Suppressor macrophage treated with lipopolysaccharide for 1 hour (primary cell): ENCODE results near the gene TBL3.

Experiments
- DNase-seq, 3 donors: peaks; one replicate each; pipeline ENCODE4 v3.0.0-alpha.2; 2020 to 2022

Gene TBL3

GRCh38 chr16:2019921-2020831, 48.3 kb downstream of the TBL3 start:
- no peak for DNase-seq

DNA sequence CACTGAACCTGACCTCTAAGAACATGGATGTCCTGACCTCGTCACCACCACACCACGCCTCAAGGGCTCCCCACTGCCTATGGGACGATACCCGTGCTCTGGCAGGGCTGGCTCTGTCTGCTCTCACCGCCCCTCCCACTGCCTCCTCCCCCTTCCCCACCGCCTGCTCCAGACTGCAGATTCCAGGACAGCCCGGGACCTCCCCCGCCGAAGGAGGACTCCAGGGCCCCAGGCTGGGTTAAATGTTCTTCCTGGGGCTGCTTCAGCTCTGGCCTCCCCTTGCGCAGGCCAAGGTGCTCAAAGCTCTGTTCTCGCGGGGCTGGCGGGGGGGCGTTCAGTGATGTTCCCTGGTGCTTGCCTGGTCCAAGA, 50.9 kb downstream of the TBL3 start:
- peak in 2 of 3 donors; percentile 46 to 65 for DNase-seq

- peak; percentile 92 to 96 (median 96) for DNase-seq
Measured at GRCh38 chr16:2023092-2024031, 51.5 kb downstream of the TBL3 start.

DNA sequence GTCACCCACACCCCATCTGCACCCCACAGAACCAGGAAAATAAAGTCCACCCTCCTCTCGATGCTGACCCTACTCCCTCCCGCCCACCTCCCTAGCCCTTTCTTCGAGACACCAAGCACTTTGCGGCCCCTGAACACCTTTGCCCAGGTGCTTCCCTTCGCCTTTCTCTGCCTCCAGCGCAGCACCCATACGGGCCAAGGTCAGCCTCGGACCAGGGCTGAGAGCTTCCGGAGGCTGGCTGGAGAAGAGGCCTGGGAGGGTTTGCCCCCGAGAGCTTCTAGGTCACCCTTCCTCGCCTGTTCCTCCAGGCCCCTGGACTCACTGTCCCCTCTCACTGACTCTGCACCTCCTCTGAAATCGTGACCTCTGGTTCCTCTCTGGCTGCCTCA, 52.2 kb downstream of the TBL3 start:
- DNase-seq, result no peak

DNA sequence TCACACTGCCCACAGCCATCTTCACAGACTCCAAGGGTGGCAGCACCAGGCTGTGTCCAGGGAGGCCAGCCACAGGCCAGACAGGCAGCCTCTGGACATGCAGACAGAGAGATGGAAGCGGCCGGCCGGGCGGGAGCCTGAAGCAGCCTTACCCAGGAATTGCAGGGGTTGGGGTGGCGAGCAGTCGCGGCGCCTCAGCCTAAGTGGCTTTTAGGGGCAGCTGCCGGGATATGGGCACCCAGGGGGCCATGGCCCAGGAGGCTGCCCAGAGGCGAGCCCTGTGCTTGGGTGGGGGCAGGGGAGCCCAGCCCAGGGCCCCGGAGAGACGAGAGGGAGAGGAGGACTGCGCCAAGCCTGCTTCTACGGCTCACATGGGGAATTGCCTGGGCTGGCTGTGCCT, 53.4 kb downstream of the TBL3 start:
- no peak for DNase-seq

DNA sequence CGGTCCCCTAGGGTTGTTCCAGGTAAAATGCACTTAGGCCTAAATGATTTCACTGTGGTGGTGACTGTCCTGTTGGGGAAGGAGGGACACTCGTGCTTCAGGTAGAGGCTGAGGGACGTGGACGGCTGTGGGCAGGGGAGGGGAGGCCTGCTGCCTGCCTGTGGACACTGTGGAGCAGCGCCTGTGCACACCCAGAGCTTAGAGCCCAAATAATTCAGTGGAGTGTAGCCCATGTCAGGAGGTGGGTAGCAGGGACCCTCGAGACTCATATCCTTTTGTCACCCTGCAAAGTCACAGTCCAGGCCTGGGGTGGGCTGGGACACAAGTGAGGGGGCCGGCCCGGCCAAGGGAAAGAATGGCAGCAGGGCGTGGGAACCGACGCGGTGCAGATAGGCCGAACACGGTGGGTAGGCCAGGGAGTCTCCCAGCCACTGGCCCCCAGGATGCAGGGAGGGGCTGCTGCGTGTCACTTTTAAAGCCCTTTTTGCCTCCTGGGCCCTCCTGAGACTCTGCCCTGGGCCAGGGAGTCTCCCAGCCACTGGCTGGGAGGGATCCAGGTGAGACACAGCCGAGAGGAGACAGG, 54.1 kb downstream of the TBL3 start:
- no peak for DNase-seq

DNA sequence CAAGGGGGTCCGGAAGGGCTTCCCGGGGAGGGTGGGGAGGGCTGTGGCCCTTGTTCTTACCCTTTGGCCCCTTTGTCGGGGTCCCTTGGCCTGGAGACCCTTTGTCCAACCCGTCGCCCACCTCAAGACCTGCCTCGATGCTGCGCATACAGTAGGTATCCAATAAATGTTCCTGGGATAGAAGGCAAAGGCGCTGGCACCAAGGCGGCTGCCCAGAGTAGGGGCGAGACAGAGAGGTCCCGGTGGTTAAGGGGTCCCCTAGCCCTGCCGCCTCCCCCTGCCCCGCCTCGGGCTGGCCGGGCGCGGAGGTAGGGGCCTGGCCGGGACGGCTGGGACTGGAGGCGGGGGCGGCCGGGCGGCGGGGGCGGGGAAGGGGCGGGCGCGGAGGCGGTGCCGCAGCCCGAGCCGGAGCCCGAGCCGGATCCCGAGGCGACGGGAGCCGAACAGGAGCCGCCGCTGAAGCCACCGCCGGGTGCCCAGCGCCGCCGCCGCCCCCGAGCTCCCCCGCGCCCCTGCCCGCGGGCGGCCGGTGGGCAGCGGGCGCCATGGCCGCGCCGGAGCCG, 54.7 kb downstream of the TBL3 start, which contains the start of gene NHERF2:
Gene NHERF2, plus strand, starts transcription at position 442 of the 563 bp plus-strand sequence. Its CDS starts 104 bp downstream, at position 546.
- DNase-seq, result peak in 2 of 3 donors; percentile 51 to 70

GRCh38 chr16:2027024-2028010, 55.5 kb downstream of the TBL3 start:
- peak in 1 of 3 donors; percentile 48 for DNase-seq

GRCh38 chr16:2028146-2028545, 56.3 kb downstream of the TBL3 start:
- DNase-seq, result no peak

GRCh38 chr16:2028620-2029220, 56.9 kb downstream of the TBL3 start:
- no peak for DNase-seq

DNA sequence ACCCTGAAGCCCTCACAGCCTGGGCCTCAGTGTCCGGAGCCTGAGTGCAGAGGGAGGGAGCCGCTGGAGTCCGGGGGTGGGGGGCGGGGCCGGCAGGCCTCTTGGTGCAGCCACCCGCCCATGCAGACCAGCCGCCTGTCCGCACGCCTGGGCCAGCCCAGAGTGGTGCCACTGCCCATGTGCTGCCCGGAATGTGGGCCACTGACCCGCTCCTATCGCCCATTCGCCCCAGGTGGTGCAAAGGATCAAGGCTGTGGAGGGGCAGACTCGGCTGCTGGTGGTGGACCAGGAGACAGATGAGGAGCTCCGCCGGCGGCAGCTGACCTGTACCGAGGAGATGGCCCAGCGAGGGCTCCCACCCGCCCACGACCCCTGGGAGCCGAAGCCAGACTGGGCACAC, 57.5 kb downstream of the TBL3 start:
- DNase-seq, result no peak

GRCh38 chr16:2030036-2030435, 58.2 kb downstream of the TBL3 start:
- no peak for DNase-seq

DNA sequence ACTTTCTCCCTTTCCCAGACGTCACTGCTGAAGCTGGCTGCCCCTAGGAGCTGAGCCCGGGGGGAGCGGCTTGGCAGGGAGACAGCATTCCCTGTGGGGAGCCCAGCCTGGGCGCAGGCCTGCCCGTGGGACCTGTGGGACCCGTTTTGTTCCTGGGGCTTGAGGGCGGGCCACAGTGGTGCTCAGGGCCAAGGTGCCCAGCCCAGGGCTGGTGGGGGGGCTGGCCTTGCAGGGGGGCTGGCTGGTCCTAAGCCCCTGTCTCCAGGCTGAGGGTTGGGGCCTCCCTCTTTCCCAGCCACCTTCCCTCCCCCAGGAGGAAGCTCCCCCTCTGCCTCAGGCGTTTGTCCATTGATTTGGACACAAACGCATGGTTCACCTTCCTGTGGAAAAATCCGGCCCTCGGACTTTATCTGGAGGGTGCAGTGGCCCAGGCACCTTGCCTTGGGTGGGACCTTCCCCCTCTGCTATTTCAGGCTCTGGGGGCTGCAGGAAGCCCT, 59.3 kb downstream of the TBL3 start:
- DNase-seq, result no peak
